ENCODE measurements around the gene POMGNT2.

POMGNT2 gene

GRCh38 chr3:43043071-43043766, 62.7 kb downstream of the POMGNT2 start:
- no peak for DNase-seq

- no peak for DNase-seq
Measured at GRCh38 chr3:43041517-43041916, 64.4 kb downstream of the POMGNT2 start.

GRCh38 chr3:43038010-43038409, 67.9 kb downstream of the POMGNT2 start:
- DNase-seq: no peak

- no peak for DNase-seq
Measured at GRCh38 chr3:43036621-43037423, 69.1 kb downstream of the POMGNT2 start.

GRCh38 chr3:43035801-43036365, 70.0 kb downstream of the POMGNT2 start:
- DNase-seq: no peak

- no peak for DNase-seq
Measured at GRCh38 chr3:43034911-43035310, 71.0 kb downstream of the POMGNT2 start.

- DNase-seq: no peak
Measured at GRCh38 chr3:43034200-43034599, 71.7 kb downstream of the POMGNT2 start.

- DNase-seq: no peak
Measured at GRCh38 chr3:43032646-43033628, 72.9 kb downstream of the POMGNT2 start.

- no peak for DNase-seq
Measured at GRCh38 chr3:43031889-43032545, 73.9 kb downstream of the POMGNT2 start.

DNA sequence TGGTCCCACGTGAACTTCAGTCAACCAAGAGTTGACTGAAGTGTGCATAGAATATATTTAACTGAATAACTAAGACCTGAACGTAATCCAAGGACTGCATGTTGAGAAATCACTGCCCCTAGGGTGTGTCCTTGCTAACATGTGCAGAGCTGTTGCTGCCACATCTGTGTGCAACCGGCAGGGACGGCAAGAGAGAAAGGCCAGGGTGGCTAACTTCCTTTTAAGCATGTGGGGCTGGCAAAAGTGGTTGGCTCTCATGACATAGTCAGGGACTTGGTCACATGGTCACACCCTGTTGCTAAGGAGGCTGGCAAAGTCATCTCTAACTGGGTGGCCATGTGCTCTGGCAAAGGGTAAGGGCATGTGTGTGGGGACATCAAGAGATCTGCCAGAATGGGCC, 74.4 kb downstream of the POMGNT2 start:
- DNase-seq: no peak

DNA sequence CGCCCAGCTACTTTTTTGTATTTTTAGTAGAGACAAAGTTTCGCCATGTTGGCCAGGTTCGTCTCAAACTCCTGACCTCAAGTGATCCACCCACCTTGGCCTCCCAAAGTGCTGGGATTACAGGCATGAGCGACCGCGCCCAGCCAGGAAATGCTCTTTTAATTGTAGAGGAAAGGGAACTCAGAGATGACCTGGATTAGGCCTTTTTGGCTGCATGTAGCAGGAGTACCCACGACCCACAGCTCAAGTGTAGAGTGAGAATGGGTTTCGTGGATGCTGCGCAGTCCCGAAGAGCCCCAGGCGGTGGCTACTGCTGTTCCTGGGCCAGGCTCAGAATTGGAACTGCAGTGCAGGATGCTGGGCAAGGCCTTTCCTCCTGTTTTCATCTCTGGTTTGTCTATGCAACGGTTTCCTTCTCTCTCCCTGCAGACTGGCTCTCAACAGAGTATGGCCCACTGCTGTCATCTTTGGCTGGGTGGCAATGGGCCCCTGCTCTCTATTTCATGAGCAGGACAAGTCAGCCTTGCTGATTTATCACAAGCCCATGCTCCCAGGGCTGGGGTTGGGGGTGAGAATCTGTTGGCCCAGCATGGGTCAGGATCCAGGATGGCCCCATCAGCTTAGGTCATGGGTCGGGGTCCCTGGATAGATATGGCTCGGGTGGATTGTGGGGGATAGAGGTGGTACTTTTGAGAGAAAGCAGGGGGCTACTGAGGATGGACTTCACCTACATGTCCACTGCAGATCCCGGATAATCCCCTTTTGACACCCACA, 75.5 kb downstream of the POMGNT2 start:
- no peak for DNase-seq

Data from activated CD4-positive, alpha-beta T cell treated with anti-CD3 and anti-CD28 coated beads for 48 hours (primary cell).